IPS-NIHi11 (cell line): ENCODE data around the gene MEST.
"Not testable (repeated sequence)": the region's sequence is repeated elsewhere in the genome, so short reads cannot be mapped to it uniquely, and the experiment has no call there.

ENCODE experiments used
- DNase-seq: peaks from one replicate; pipeline ENCODE4 v3.0.0; 2012; ENCODE audit warnings: mixed read lengths, low spot score

Gene MEST

DNA sequence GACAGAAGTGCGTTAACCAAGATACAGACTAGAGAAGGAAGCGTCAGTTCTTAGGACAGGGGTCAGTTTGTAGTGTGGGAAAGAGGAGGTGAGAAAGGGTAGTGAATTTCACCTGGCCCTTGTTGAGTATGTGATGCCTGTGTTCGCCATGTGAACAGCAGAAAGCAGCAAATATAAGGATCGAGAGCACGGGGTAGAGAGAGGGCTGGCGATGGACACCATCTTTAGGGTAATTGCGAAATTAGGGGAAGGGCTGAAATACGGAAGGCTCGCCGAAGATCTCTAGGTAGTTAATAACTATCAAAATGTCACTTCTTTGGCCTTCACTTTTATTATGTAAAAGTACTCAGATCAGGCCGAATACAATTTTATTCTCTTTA lies 6.2 kb upstream of the MEST start:
- no peak for DNase-seq

DNA sequence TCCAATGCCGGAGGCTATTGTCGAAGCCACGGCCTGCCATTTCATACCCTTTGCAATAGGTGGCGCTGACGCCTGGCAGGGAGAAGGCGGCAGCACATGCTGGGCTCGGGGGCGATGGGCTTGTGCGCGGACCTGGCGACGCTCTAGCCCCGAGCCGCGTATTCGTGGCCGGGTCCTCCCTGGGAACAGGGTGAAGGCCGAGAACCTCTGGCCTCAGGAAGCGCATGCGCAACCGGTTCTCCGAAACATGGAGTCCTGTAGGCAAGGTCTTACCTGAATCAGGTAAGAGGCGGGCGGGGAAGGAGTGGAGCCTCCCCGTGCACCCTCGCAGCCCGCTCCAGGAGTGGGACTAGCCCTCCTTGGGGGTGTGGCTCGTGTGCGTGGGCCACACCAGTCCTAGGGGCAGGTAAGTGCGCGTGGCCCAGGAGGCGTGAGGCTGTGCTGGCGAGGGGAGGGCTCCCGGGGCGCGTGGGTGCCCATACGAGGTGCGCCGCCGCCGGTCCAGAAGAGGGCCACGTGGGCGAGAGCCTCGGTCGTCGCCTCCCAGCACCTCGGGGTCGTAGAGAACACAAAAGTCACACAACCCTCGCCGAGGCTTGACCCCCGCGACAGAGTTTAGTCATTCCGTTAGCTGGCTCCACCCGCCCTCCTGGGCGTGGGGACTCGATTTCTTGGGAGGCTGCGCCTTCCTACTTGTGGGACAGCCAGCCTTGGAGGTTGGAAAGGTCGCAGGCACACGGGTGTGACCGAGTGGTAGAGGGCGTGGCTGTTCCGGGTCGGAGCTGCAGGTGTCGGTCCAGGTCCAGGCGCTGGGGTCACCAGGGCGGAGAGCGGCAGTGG lies 5.6 kb upstream of the MEST start:
- peak; percentile 96 for DNase-seq

DNA sequence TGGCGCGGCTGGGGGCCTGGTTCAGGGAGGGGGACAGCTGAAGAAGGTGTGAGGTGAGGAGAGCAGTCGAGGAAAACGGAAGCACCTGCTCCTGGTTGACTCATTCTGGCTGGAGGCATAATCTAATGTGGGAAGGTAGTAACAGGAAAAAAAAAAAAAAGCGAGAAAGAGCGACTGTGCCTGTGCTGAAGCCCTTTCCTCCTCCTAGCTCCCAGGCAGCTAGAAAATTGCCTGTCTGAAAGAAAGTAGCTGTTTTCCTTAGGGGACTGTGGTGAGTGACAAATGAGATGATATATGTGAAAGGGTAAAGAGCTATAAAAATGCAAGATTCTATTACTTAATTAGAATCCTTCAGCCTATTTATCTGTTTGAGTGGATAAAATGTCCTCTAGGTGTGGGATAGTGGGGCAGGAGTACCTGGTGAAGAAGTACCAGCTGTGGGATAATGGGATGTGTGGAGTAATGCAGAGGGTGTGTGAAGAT lies 4.9 kb upstream of the MEST start:
- DNase-seq, result no peak

DNA sequence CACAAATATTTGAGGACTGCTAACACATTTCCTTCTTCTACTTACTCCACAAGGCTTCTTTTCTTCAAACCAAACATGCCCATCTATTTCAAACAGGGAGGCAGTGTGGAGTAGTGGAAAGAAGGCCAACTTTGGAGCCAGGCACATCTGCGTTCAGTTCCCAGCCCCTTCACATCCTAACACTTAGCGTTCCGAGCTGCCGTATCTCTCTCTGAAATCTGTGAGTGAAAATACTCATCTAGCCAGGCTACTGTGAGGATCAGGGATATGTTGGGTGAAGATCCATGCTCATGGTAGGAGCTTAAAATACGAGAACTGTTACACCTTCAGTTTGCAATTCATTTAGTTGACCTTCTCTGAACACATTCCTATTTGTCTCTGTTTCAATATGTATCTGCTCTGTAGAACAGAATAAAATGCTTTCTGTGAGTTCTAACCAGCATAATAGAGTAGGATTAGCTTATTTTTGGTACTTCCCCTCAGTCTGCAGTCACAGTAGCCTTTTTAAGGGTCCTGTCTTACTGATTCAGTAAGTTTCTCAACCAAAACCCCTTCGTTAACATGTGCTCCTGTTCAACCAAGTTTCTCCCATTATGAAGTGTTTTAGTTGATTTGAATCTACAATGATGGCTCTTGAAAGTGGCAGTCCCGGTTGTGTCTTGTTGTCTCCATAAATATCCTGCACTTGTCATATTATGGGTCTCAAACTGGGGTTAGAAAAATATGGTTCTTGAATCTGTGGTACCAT lies 3.3 kb upstream of the MEST start:
- DNase-seq, result no peak

DNA sequence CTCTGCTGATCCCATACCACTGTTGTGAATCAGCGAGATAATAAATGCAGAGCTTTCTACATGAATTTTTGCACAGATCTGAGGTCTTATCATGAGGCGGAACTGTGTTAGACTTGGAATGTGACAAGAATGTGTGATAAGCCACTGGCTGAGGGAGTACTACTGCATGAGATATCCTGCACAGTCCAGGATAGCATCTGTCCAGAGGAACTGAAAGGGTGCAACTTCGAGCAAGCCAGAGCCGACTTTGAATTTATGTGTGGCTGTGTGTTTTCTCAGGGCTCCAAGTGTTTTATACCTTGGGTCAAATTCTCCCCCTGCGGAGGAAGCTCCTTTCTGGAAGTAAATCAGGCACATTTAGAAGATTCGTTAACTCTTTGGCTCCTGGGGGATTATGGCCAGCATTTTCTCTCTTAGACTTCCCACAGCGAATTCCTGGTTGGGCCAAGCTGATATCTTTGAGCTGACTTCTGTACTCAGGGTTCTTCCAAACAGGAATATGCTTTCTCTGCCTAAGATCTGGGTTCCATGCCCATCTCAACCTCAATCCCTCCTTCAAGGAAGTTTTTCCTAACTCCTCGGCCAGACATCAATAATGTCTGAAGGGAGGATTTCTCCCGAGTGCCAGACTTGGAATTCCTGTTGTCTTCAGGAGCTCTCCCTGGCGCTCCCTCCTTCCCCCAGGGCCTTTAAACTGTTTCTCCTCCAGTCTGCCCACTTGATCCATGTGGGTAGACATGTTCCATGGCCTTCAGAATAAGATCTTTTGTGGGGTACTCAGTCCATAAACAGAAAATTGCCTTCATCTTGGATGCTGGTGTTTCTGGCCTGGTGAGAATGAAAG lies 2.5 kb upstream of the MEST start:
- no peak for DNase-seq

DNA sequence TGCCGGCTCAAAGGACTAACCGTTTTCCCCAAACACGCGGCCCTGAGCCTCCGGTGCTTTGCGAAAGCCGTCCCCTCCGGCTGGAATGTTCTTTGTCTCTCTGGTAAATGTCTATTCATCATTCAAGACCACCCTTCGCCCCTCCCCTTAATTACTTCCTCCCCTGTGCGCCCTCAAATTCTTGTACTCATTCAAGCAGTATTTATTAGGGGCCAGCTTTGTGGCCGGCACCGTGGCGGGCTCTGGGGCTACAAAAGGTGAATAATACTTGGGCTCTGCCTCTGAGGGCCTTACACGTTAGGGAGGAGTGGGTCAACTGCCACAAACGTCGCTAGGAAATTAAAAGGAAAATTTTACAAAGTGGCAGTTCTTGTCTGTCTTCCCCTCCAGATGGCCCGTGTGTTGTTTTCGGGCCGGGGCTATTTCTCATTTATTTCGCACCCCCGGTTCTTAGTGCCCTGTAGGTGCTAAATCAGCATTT lies 1.5 kb upstream of the MEST start:
- peak; percentile 33 for DNase-seq

DNA sequence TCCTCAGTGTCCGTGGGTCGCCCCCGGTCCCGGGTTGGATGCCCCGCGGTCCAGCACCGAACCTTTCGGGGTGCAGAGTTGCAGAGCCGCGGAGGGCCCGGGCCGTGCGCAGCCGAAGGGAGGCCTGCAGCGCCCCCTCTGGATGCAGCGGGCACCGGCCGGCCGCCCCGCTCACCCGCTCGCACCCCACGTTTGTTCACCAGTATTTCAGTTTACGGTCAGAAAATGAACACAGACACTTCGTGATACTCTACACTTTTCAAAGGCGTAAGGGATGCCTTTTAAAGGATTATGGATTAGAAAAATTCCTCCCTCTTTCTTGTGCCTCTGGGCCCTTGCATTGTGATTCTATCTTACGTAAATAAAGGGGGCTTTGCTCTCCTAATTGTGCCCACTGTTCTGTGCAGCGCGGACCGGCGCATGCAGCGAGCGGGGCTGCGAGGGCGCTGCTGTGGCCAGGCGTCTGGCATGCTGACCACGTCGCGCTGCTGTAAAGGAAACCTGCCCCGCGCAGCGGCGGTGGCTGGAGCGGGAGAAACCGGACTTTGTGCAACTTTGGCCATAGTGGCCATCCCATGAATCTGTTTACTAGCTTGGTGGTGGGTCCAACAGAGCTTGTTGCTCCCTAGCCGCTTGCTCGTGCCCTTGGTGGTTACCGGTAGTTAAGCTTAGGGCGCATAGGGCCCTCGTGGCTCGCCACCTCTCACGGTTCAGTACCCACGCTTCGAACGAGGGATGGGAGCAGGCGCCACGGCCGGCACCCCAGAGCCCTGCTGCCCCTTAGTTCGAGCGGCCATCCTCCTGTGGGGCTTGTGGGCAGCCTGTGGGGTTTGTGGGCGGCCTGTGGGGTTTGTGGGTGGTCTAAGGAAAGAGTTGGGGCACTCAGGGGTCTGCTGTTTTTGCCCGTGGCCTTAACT lies 739 bp upstream of the MEST start:
- peak; percentile 68 for DNase-seq

DNA sequence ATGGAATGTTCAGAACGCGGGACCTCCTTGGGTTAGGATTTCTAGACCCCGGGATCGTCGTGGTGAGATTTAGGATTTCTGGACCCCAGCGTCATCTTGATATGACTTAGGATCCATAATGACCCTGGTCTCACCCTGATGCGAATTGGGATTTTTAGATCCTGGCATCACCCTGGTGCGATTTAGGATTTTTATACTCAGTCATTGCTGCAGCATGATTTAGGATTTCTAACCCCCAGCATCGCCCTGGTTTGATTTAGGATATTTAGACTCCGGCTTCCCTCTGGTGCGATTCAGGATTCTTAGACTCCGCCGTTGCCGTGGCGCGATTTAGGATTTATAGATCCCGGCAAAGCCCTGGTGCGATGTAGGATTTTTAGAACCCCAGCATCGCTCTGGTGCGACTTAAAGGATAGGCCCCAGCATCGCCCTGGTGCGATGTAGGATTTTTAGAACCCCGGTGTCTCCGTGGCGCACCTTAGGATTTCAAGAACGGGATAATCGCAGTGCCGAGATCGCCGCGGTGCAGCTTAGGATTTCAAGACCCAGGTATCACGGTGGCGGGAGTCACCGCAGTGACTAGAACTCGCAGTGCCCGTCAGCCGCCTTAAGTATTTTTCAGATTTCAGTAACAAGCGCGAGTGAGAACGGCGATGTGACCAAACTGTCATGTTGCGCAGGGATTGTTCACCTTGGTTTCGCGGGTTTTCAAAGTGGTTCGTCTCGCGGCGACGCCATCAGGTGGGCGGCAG lies 814 bp downstream of the MEST start:
- no peak for DNase-seq

DNA sequence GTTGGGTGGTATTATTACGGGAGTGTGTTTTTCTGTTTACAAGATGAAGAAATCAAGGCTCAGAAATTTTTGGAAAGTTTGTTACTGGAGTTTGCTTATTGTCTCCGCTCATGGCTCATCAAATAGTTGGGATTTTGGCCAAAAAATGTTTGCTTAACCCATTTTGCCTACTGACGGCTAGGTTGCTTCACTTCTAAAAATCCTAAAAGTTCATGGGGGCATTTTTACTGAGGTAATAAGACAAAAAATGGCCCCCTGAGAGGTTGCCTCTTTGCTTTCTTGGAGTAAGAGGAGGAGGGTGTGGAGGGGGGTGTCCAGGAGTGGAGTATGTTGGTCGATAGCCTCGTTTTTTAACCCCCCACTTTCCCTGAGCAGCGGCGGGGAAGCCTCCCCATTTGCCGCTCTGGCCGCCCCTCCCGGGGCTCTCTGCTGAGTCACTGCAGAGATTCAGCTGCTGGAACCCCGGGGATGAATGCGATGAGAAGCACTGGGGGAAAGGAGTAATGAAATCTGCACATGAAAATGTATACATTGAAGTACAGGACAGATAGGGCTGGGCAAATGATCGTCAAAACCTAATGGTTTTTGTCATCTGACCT lies 1.5 kb downstream of the MEST start:
- DNase-seq, result no peak

DNA sequence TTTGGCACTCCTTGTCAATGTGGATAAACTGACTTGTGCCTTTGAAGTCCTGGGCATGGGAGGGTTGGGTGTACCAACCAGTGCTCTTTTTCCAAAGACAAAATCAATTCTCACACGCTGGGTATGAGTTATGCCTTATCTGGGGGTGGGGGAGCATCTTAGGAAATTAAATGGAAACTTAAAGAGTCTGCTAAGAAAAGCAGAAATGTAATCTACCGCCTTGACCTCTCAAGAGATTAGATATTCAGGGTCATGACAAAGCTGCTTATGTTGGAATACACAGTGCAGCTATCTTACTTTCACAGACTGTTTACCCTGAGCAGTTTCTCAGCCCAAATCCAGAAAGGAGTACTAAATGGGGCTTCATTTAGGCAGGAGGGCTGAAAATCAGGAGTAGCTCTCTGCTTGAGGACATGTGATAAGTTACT lies 2.6 kb downstream of the MEST start:
- no peak for DNase-seq

DNA sequence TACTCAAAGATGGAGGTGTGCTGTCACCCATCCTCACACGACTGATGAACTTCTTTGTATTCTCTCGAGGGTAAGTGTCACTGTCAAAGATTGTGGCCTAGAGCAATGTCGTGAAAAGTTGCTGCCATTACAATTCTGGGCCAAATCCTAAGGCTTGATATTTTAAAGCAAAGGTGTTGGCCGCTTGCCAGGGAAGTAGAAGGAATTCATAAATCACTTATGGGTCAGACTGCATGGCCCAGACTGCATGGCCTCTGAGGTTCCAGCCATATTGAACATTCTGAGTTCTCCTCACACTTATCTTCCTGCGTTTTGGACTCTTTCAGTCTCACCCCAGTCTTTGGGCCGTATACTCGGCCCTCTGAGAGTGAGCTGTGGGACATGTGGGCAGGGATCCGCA lies 8.6 kb downstream of the MEST start:
- DNase-seq, result no peak

DNA sequence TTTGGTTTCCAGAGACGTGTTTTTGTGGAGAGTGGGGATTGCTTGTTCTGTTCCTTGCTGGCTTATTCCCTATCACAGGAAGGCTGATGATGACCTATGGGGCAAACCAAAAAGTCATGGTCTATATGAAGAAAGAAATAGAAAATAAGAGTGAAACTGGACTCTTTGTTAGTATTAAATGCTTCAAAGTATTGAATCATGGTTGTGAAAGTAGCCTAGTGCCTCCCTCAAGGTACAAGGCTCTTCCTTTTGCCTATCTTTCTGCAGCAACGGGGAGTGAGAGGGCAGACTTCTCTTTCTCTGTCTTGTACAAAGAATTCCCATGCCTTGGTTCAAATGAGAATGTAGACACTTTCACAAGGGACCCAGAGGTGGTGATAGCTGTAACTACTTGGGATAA lies 9.0 kb downstream of the MEST start:
- no peak for DNase-seq

DNA sequence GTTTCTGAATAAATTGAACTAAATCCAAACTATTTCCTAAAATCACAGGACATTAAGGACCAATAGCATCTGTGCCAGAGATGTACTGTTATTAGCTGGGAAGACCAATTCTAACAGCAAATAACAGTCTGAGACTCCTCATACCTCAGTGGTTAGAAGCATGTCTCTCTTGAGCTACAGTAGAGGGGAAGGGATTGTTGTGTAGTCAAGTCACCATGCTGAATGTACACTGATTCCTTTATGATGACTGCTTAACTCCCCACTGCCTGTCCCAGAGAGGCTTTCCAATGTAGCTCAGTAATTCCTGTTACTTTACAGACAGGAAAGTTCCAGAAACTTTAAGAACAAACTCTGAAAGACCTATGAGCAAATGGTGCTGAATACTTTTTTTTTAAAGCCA lies 13.9 kb downstream of the MEST start:
- DNase-seq, result no peak

DNA sequence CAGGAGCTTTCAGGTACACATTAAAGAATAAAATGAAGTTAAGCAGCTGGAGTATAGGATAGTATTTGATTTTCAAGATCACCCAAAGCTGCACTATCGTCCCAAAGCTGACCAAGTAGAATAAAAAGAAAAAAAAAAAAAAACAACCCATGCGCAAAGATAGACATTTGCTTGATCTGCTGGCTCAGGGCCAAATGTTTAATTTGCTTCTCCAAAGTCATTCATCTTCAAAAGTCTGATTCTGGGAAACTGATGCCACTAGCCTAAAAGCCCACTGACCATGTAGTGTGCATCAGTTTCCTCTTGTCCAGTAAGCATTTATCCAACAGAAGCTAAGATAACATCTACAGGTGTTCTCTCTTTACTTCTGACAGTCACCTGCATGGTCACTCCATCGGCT lies 14.5 kb downstream of the MEST start:
- DNase-seq, result no peak

DNA sequence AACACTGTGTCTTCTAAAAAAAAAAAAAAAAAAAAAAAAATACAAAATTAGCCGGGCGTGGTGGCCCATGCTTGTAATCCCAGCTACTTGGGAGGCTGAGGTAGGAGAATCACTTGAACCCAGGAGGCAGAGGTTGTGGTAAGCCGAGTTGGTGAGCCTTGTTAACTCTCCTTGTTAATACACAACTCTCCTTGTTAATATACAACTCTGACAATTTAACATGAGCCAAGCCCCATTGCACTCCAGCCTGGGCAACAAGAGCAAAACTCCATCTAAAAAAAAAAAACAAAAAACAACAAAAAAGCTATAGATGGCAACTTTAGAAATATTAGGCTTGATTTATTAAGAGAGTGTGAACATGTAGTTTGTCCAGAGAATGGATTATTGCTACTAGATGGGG lies 20.2 kb downstream of the MEST start:
- not testable (repeated sequence) for DNase-seq

DNA sequence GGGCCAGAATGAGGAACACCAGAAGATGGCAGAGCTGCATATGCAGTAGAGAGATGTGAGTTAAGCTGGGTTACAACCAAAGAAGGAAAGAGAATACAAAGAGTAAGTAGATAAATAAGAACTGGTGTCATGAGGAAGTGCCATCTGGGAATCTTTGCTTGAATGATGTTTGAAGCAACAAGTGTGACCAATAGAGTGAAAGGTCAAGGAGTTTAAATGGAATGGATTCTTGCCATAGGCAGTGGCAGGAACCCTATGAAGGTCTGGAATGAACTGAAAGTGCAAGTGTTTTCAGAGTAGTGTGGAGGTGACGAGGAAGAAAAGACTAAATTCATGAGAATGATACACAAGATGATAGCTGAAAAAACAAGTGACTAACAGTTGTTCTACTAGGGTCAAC lies 21.6 kb downstream of the MEST start:
- no peak for DNase-seq

DNA sequence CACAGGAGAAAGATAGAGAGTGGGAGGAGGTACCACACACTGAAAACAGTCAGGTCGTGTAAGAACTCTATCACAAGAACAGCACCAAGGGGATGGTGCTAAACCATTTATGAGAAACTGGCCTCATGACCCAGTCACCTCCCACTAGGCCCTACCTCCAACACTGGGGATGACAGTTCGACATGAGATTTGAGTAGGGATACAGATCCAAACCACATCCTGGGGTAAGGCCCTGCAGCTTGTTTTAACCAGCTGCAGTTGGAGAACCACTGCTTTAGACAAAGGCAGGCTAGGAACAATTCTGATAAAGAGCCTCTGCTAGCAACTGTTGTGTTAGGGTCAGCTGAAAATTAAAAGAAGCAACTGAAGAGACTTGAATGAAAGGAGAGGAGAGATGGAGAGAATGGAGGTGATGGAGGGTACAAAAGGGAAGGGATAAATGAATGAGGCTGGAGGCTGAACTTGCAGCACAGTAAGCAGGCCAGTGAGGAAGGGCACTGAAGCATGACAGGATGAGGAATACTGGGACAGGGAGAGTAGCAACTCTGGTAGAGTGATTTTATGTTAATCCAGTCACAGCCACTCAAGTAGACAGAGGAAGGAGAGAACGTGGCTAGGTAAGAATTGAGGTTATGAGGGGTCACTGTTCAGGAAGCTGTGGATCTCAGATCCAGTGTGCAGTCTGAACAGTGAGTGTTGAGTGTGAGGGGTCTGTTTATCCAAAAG lies 23.6 kb downstream of the MEST start:
- no peak for DNase-seq

DNA sequence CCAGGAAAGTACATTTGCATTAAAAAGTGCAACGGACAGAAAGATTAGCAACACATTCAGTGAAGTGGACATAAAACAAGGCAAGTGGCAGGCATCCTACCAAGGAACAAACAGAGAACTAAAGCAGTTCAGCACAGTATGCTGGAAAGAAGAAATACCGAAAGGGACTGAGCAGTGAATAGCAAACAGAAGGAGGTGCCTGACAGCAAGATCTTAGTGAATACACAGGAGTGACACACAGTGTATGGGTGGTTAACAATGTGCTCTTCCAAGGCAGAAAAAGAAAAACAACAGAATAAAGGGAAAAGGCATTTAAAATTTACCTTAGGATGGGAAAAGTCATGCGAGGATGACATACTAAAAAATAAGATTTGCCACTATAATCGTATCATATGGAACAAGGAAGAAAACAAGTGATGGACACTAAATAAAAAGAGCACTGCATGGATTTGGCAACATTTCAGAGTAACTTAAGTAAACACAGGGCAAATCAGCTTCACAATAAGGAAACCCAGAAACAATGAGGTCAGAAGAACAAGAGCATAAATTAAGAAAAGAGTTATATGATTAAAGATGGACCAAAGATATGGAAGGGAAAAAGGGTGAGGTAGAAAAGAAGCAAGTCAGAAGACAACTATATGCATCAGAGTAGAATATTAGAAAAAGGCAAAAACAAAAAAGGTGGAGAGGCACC lies 29.5 kb downstream of the MEST start:
- DNase-seq, result no peak
